PC-3 (cell line): Measurements from ENCODE around the gene MPHOSPH9. TPM values are rescaled to one million over a fixed set of nuclear protein-coding genes. Genes with fewer than 3 reads are reported as not detected.

Experiments used
- ATAC-seq: fragments of 200-7000 bp; cut with Tn5 transposase; 2 replicates; pipeline ENCODE4 v1.9.1; 2020; ENCODE audit warnings: mild to moderate bottlenecking, moderate library complexity
- BruUV-seq: library from RNA; stranded (reverse); fragments of 400-500 nt; replicated peaks from 2 replicates; lab custom pipeline; 2021; lab: Mats Ljungman, UMichigan
- CTCF ChIA-PET: fragments of 300-600 bp; sonication (Branson Sonifier 250); formaldehyde crosslinking; loops from one replicate; lab custom pipeline; 2022; ENCODE audit warnings: antibody characterized with exemption; lab: Charles Lee
- POLR2A ChIA-PET: fragments of 300-600 bp; sonication (Branson Sonifier 250); formaldehyde crosslinking; loops from one replicate; lab custom pipeline; 2022; ENCODE audit warnings: antibody characterized with exemption; ENCODE audit not compliant: unreplicated experiment; lab: Charles Lee
- DNase-seq: peaks from one replicate; pipeline ENCODE4 v3.0.0-alpha.2; 2015
- H2AFZ ChIP-seq: fragments of 300-600 bp; sonication (generic); 2 replicates; pipeline ENCODE4 v1.6.0; 2016; ENCODE audit warnings: antibody characterized with exemption, low read length
- H3F3A ChIP-seq: fragments of 300-600 bp; sonication (generic); one replicate; pipeline ENCODE4 v1.6.0; 2017; ENCODE audit warnings: antibody characterized with exemption, low read length, control low read depth, mild to moderate bottlenecking; ENCODE audit not compliant: unreplicated experiment
- H3K27ac ChIP-seq: fragments of 300-600 bp; sonication (generic); 2 replicates; pipeline ENCODE4 v1.5.1; 2016; ENCODE audit warnings: mild to moderate bottlenecking, low read length
- H3K27me3 ChIP-seq: fragments of 300-600 bp; sonication (generic); 2 replicates; pipeline ENCODE4 v1.6.1; 2016; ENCODE audit warnings: low read length, mixed read lengths
- H3K36me3 ChIP-seq: fragments of 300-600 bp; sonication (generic); 2 replicates; pipeline ENCODE4 v1.6.1; 2016; ENCODE audit warnings: low read depth, mixed run types, low read length, mixed read lengths
- H3K4me1 ChIP-seq: fragments of 300-600 bp; sonication (generic); 2 replicates; pipeline ENCODE4 v1.5.1; 2016; ENCODE audit warnings: low read length; ENCODE audit not compliant: insufficient read depth
- H3K4me2 ChIP-seq: fragments of 300-600 bp; sonication (generic); 2 replicates; pipeline ENCODE4 v1.6.0; 2016; ENCODE audit warnings: low read length
- H3K4me3 ChIP-seq: fragments of 300-600 bp; sonication (generic); 2 replicates; pipeline ENCODE4 v1.5.1; 2016; ENCODE audit warnings: mild to moderate bottlenecking, low read length, mixed read lengths
- H3K79me2 ChIP-seq: fragments of 300-600 bp; sonication (generic); 2 replicates; pipeline ENCODE4 v1.6.1; 2017; ENCODE audit warnings: low read length, mixed read lengths
- H3K9ac ChIP-seq: fragments of 300-600 bp; sonication (generic); 2 replicates; pipeline ENCODE4 v1.6.0; 2016; ENCODE audit warnings: mild to moderate bottlenecking, low read length
- H3K9me2 ChIP-seq: fragments of 300-600 bp; sonication (generic); replicated peaks from 2 replicates; pipeline ENCODE4 v1.6.1; 2016; ENCODE audit warnings: mixed run types, low read length, mixed read lengths
- H3K9me3 ChIP-seq: fragments of 300-600 bp; sonication (generic); 2 replicates; pipeline ENCODE4 v1.6.1; 2016; ENCODE audit warnings: low read length, mixed read lengths
- H4K20me1 ChIP-seq: fragments of 300-600 bp; sonication (generic); 2 replicates; pipeline ENCODE4 v1.6.1; 2016; ENCODE audit warnings: low read length, mixed read lengths
- CTCF ChIP-seq: fragments of 300-600 bp; sonication (generic); conservative IDR thresholded peaks from 2 replicates; pipeline ENCODE4 v1.5.1; 2017; ENCODE audit warnings: antibody characterized with exemption, low read depth, mild to moderate bottlenecking, low read length
- EZH2 ChIP-seq: fragments of 300-600 bp; sonication (generic); IDR thresholded peaks from one replicate; pipeline ENCODE4 v1.6.1; 2017; ENCODE audit warnings: antibody characterized with exemption, mild to moderate bottlenecking, low read length; ENCODE audit not compliant: unreplicated experiment
- EZH2phosphoT487 ChIP-seq: fragments of 300-600 bp; sonication (generic); IDR thresholded peaks from 2 replicates; pipeline ENCODE4 v1.6.1; 2018; ENCODE audit warnings: mild to moderate bottlenecking, antibody characterized with exemption, low read length, borderline replicate concordance
- intact Hi-C: fragments of 100-400 bp; cut with micrococcal nuclease; formaldehyde crosslinking; loops from 2 replicates; pipeline ENCODE4 v1.9.0; 2023
- total RNA-seq: library from RNA; depleted of rRNA; stranded (reverse); fragments of >200 nt; gene quantifications from 2 replicates; pipeline ENCODE4 v1.2.3, GENCODE V29; 2014

Gene MPHOSPH9
- total RNA-seq, 1 experiment from 2014 or later, result 42.5 TPM

DNA sequence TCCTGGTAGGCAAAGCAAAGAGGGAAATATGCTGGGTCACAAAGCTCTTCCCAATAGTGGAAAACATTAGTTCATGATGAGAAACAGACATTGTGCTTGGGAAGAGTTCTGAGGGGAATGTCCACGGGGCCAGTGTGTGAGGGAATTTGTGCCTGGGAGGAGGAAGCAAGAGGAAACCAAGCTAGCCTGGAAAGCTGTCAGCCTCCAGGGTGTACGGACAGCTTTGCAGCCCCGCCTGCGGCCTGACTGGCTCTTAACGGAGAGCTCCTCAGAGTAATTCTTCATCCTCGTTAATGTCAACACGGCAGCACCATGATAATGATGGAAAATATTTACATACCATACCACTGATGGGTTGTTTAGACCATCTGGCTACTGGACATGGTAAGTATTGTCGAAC is 114.4 kb downstream of the MPHOSPH9 start:
- CTCF ChIA-PET, result interaction anchor here (0.5 to 0.6 kb wide), 2 partner anchors 32 to 120 kb away, joined by 4 to 5 read pairs; partner anchors contain the start of gene PITPNM2
- POLR2A ChIA-PET, result interaction anchor here (0.6 kb wide), 1 partner anchor 327 kb away, joined by 6 read pairs; no protein-coding TSS in a partner anchor

DNA sequence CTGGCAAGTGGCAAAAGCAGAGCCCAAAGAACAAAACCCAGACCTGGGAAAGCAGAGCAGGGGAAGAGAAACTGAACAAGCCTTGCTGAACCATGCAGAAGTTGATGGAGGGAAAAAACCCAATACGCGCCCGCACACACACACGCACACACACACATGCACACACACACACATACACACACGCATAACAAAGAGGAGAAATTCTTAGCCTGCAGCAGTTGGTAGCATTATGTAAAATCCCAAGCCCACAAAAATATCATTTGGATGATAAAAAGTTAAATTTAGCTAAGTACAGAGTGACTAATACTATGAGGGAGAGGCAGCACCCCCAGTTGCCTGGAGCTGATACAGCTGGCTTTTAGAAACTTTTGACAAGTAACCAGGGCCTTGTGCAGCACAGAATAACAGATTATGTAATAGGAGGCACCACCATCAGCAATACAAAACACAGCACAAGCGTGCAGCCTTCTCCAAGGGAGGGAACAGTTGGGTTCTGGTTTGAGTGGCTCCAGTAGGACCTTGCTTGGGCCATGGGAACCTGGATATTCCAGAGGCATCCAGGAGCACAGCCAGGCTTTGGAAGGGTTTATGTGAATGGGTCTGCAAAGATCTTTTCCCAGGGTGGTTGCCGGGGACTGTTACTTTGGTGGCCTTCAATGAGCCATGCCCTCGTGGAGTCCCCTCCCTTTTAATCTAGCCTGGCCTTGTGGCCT is 117.4 kb downstream of the MPHOSPH9 start:
- no peaks in the 10 kb centered on the region for H3K36me3 ChIP-seq
- intact Hi-C loops, result no loop called here
- no peak overlapping the region for H3K4me3 ChIP-seq
- no peak overlapping the region for H2AFZ ChIP-seq
- H3F3A ChIP-seq, result no peaks in the 10 kb centered on the region
- CTCF ChIA-PET, result interaction anchor here (0.6 to 1.1 kb wide), 4 partner anchors 35 to 131 kb away, joined by 3 to 5 read pairs (median 4); partner anchors contain the start of gene PITPNM2
- peak overlapping the region; percentile 14; the same call in 1 of the 2 replicates for H3K4me2 ChIP-seq
- peak; percentile 89 for ATAC-seq
- POLR2A ChIA-PET, result interaction anchor here (0.6 kb wide), 1 partner anchor 35 kb away, joined by 14 read pairs; the partner anchor contains the start of gene PITPNM2
- peaks cover 20% of the 10 kb centered on the region for H3K4me1 ChIP-seq
- DNase-seq, result peak; percentile 51
- H3K27ac ChIP-seq, result peak overlapping the region; percentile 31
- no peak overlapping the region for H3K9ac ChIP-seq
- H3K9me2 ChIP-seq, result no peaks in the 10 kb centered on the region
- no peaks in the 10 kb centered on the region for H4K20me1 ChIP-seq
- no TSS peak for BruUV-seq
- no peaks in the 10 kb centered on the region for H3K79me2 ChIP-seq
- H3K27me3 ChIP-seq, result no peaks in the 10 kb centered on the region
- H3K9me3 ChIP-seq, result no peaks in the 10 kb centered on the region
- TF ChIP-seq EZH2phosphoT487 (no peak), CTCF (no peak), EZH2 (no peak)

More for the DNA sequence above, 114.4 kb downstream of the MPHOSPH9 start:
- intact Hi-C loops, result no loop called here
- no peaks in the 10 kb centered on the region for H3K27me3 ChIP-seq
- TF ChIP-seq EZH2, result no peak
- no peak for TF ChIP-seq CTCF
- TF ChIP-seq EZH2phosphoT487, result no peak
- H4K20me1 ChIP-seq, result no peaks in the 10 kb centered on the region
- H3K79me2 ChIP-seq, result no peaks in the 10 kb centered on the region
- H3K9ac ChIP-seq, result no peak overlapping the region
- BruUV-seq, result no TSS peak
- H3F3A ChIP-seq, result no peaks in the 10 kb centered on the region
- no peaks in the 10 kb centered on the region for H3K9me2 ChIP-seq
- H3K36me3 ChIP-seq, result no peaks in the 10 kb centered on the region
- H3K27ac ChIP-seq, result no peak overlapping the region
- ATAC-seq (no peak), DNase-seq (no peak)
- H3K4me1 ChIP-seq, result peaks cover 27% of the 10 kb centered on the region
- H2AFZ ChIP-seq, result no peak overlapping the region
- no peak overlapping the region for H3K4me3 ChIP-seq
- H3K9me3 ChIP-seq, result no peaks in the 10 kb centered on the region
- H3K4me2 ChIP-seq, result no peak overlapping the region
